Endodermal cell (in vitro differentiated cells): Measurements from ENCODE around the gene HEBP1. TPM values are rescaled to one million over a fixed set of nuclear protein-coding genes. Genes with fewer than 3 reads are reported as not detected.

Experiments used
- DNase-seq: peaks from one replicate; pipeline ENCODE4 v3.0.0-alpha.2; 2017
- H3K27ac ChIP-seq: 2 replicates; pipeline ENCODE4 v1.5.1; 2013; ENCODE audit warnings: mild to moderate bottlenecking, low read depth, low read length, moderate library complexity
- H3K27me3 ChIP-seq: 2 replicates; pipeline ENCODE4 v1.6.1; 2013; ENCODE audit warnings: mild to moderate bottlenecking, low read length, moderate library complexity; ENCODE audit not compliant: insufficient read depth, control insufficient read depth, poor library complexity, severe bottlenecking
- H3K36me3 ChIP-seq: 2 replicates; pipeline ENCODE4 v1.7.0; 2013; ENCODE audit warnings: mild to moderate bottlenecking, low read length, moderate library complexity; ENCODE audit not compliant: control insufficient read depth, insufficient read depth
- H3K4me1 ChIP-seq: one replicate; pipeline ENCODE4 v1.7.0; 2013; ENCODE audit warnings: low read length; ENCODE audit not compliant: control insufficient read depth, insufficient read depth
- H3K4me3 ChIP-seq: 2 replicates; pipeline ENCODE4 v1.5.1; 2013; ENCODE audit warnings: mild to moderate bottlenecking, low read length, moderate library complexity
- H3K9ac ChIP-seq: 2 replicates; pipeline ENCODE4 v1.6.1; 2013; ENCODE audit warnings: mild to moderate bottlenecking, low read length, moderate library complexity; ENCODE audit not compliant: poor library complexity, severe bottlenecking; ENCODE audit errors: extremely low read depth
- H3K9me3 ChIP-seq: 2 replicates; pipeline ENCODE4 v1.6.1; 2013; ENCODE audit warnings: mild to moderate bottlenecking, low read length, moderate library complexity; ENCODE audit not compliant: control insufficient read depth
- H3K27ac Mint-ChIP-seq: 2 replicates; pipeline ENCODE4 v1.8.0; 2020; ENCODE audit warnings: mixed read lengths
- H3K27me3 Mint-ChIP-seq: 2 replicates; pipeline ENCODE4 v1.8.0; 2021; ENCODE audit warnings: mild to moderate bottlenecking, mixed read lengths; ENCODE audit not compliant: insufficient read depth
- H3K36me3 Mint-ChIP-seq: 2 replicates; pipeline ENCODE4 v1.8.0; 2020; ENCODE audit warnings: low read depth, mixed read lengths
- H3K4me1 Mint-ChIP-seq: 2 replicates; pipeline ENCODE4 v1.8.0; 2020; ENCODE audit warnings: mixed read lengths
- H3K4me3 Mint-ChIP-seq: 2 replicates; pipeline ENCODE4 v1.8.0; 2020; ENCODE audit warnings: mild to moderate bottlenecking, moderate library complexity, mixed read lengths
- H3K9me3 Mint-ChIP-seq: 2 replicates; pipeline ENCODE4 v1.8.0; 2020; ENCODE audit warnings: mild to moderate bottlenecking, mixed read lengths
- CTCF ChIP-seq: fragments of 200-600 bp; sonication (generic); conservative IDR thresholded peaks from 2 replicates; pipeline ENCODE4 v1.5.0; 2021; ENCODE audit warnings: antibody characterized with exemption, mild to moderate bottlenecking
- WGBS, 2 experiments: methylation state at CpG; one replicate each; pipeline versions ENCODE4 v1.1.5 to v1.1.7; 2013; ENCODE audit warnings: missing lambda C conversion rate in 2 of 2, mixed read lengths in 1 of 2; ENCODE audit not compliant: insufficient coverage in 1 of 2, insufficient read length in 1 of 2; 5-methylcytosine and 5-hydroxymethylcytosine counted together
- total RNA-seq, 2 donors: library from RNA; stranded (reverse); fragmentation: NEBNext Ultra II Directional in 1 of 2; extraction: Animal tissue kit (Norgen Biotek cat#: 25700) in 1 of 2; gene quantifications; 2 replicates in 1 of 2; 3 replicates in 1 of 2; pipeline ENCODE4 v1.2.1, GENCODE V29; 2021

The HEBP1 gene
- total RNA-seq, 2 donors from 2014 or later: 27.4 to 29.1 TPM

GRCh38 chr12:13027508-13027907 lies 27.4 kb upstream of the HEBP1 start:
- H3K27me3 Mint-ChIP-seq: peaks cover 16% of the 10 kb centered on the region
- Histone ChIP-seq H3K4me3 (no peak overlapping the region), H3K9me3 (no peaks in the 10 kb centered on the region), H3K4me1 (peaks cover 4% of the 10 kb centered on the region), H3K27me3 (no peaks in the 10 kb centered on the region), H3K36me3 (no peaks in the 10 kb centered on the region), H3K27ac (no peak overlapping the region), H3K9ac (no peak overlapping the region)
- no peak for TF ChIP-seq CTCF
- peaks cover 11% of the 10 kb centered on the region for H3K4me1 Mint-ChIP-seq
- no peak overlapping the region for H3K4me3 Mint-ChIP-seq
- DNase-seq: no peak
- H3K36me3 Mint-ChIP-seq: no peaks in the 10 kb centered on the region
- no peaks in the 10 kb centered on the region for H3K9me3 Mint-ChIP-seq
- H3K27ac Mint-ChIP-seq: no peak overlapping the region

DNA sequence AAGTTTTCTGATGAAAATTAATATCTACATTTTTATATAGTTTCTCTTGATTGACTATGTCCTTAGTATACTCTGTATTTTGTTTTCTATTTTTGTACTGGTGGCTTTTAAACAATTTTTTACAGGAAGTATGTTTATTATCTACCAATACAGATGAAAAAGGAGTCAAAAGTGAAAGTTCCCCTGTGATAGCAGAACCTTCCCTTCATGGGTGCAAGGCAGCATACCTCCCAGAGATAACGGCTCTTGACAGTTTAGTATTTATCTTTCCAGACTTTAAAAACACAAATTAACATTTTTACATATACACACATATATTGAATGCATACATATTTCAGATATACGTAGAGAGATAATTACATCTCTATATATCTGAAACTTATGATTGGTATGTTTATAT lies 27.0 kb upstream of the HEBP1 start:
- Mint-ChIP-seq H3K36me3 (no peaks in the 10 kb centered on the region), H3K4me3 (no peak overlapping the region), H3K27me3 (peaks cover 16% of the 10 kb centered on the region), H3K9me3 (no peaks in the 10 kb centered on the region), H3K27ac (no peak overlapping the region), H3K4me1 (peaks cover 11% of the 10 kb centered on the region)
- 91% methylated on average over 1 of the region's 2 CpGs; no CpG with 5 or more reads in 1 of the 2 experiments for WGBS, 2 experiments
- Histone ChIP-seq H3K27ac (no peak overlapping the region), H3K9me3 (no peaks in the 10 kb centered on the region), H3K36me3 (no peaks in the 10 kb centered on the region), H3K9ac (no peak overlapping the region), H3K27me3 (no peaks in the 10 kb centered on the region), H3K4me1 (peaks cover 4% of the 10 kb centered on the region), H3K4me3 (no peak overlapping the region)
- no peak for DNase-seq
- TF ChIP-seq CTCF: no peak

DNA sequence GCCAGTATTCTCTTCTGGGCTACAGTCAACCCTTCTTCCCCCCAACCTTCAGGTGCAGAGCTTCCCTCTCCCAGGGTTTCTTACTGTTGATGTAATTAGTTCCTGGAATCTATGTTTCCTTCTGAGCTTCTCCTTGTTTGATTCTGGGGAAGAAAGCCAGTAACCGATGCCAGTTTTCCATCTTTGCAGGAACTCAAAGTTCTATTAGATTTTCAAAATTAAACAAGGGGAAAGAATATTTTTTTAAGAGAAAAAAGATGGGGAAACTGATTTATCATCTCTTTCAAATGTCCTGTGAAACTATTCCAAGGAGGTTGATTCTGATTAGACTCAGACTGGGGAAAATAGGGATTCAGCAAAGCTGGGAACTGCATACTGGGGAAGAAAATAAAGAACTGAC lies 26.2 kb upstream of the HEBP1 start:
- peaks cover 11% of the 10 kb centered on the region for H3K4me1 Mint-ChIP-seq
- no peak for TF ChIP-seq CTCF
- H3K4me3 Mint-ChIP-seq: no peak overlapping the region
- Histone ChIP-seq H3K27ac (no peak overlapping the region), H3K36me3 (no peaks in the 10 kb centered on the region), H3K9me3 (no peaks in the 10 kb centered on the region), H3K4me1 (peaks cover 4% of the 10 kb centered on the region), H3K4me3 (no peak overlapping the region), H3K9ac (no peak overlapping the region), H3K27me3 (no peaks in the 10 kb centered on the region)
- H3K36me3 Mint-ChIP-seq: no peaks in the 10 kb centered on the region
- H3K27ac Mint-ChIP-seq: no peak overlapping the region
- 89% methylated on average over 1 of the region's 1 CpG; no CpG with 5 or more reads in 1 of the 2 experiments for WGBS, 2 experiments
- H3K27me3 Mint-ChIP-seq: peaks cover 16% of the 10 kb centered on the region
- DNase-seq: no peak
- no peaks in the 10 kb centered on the region for H3K9me3 Mint-ChIP-seq
